HCT116 (cell line): ENCODE data around the gene CCDC159.

Source experiments
- CTCF ChIP-seq, 3 experiments: fragments of 200-600 bp in 1 of 3; sonication (generic) in 1 of 3; IDR thresholded peaks in 2 of 3; conservative IDR thresholded peaks in 1 of 3; 2 replicates each; pipeline ENCODE4 v1.5.1; 2012 to 2017; ENCODE audit warnings: low read depth in 2 of 3, low read length in 2 of 3, antibody characterized with exemption in 1 of 3, borderline replicate concordance in 1 of 3, control low read depth in 1 of 3, mild to moderate bottlenecking in 1 of 3, mixed read lengths in 1 of 3, mixed run types in 1 of 3, moderate library complexity in 1 of 3; ENCODE audit not compliant: insufficient read depth in 1 of 3
- EZH2 ChIP-seq: fragments of 200-600 bp; sonication (generic); IDR thresholded peaks from 2 replicates; pipeline ENCODE4 v1.6.1; 2017; ENCODE audit warnings: antibody characterized with exemption, mixed run types
- FOSL1 ChIP-seq: IDR thresholded peaks from 2 replicates; pipeline ENCODE4 v1.6.1; 2012; ENCODE audit warnings: low read depth
- MAX ChIP-seq: IDR thresholded peaks from 2 replicates; pipeline ENCODE4 v1.6.1; 2012
- POLR2A ChIP-seq: IDR thresholded peaks from 2 replicates; pipeline ENCODE4 v1.7.0; 2011; ENCODE audit warnings: borderline replicate concordance; ENCODE audit not compliant: insufficient read depth, insufficient read length; ENCODE audit errors: extremely low read depth
- POLR2AphosphoS5 ChIP-seq: IDR thresholded peaks from 2 replicates; pipeline ENCODE4 v1.6.1; 2011; ENCODE audit warnings: mild to moderate bottlenecking, low read depth, low read length, moderate library complexity
- RAD21 ChIP-seq: IDR thresholded peaks from 2 replicates; pipeline ENCODE4 v1.6.1; 2012; ENCODE audit warnings: low read depth, mild to moderate bottlenecking
- SIN3A ChIP-seq: IDR thresholded peaks from 2 replicates; pipeline ENCODE4 v1.6.1; 2012; ENCODE audit warnings: low read depth
- SP1 ChIP-seq: IDR thresholded peaks from 2 replicates; pipeline ENCODE4 v1.6.1; 2012; ENCODE audit warnings: low read depth
- SRF ChIP-seq: IDR thresholded peaks from 2 replicates; pipeline ENCODE4 v1.6.1; 2012; ENCODE audit warnings: low read depth
- YY1 ChIP-seq: IDR thresholded peaks from 2 replicates; pipeline ENCODE4 v1.6.1; 2011; ENCODE audit warnings: low read length, low read depth, moderate library complexity, mild to moderate bottlenecking; ENCODE audit not compliant: insufficient replicate concordance; ENCODE audit errors: extremely low read depth

GRCh38 chr19:11378319-11379189 is 32.2 kb downstream of the CCDC159 start:
- TF ChIP-seq YY1 (peak; percentile 35), SIN3A (no peak), CTCF (IDR thresholded peaks at IDR 0.05 in 2 of 3, conservative IDR thresholded peaks at IDR 0.05 in 1 of 3; ENCODE audit: borderline replicate concordance in 1 of 3, insufficient read depth in 1 of 3, low read depth in 2 of 3, low read length in 2 of 3) (peak in 2 of 3 experiments; percentile 68 to 75; a peak in 4 of 6 replicates), EZH2 (no peak), SRF (no peak), FOSL1 (no peak), MAX (no peak), POLR2A (no peak), SP1 (no peak), RAD21 (no peak), POLR2AphosphoS5 (no peak)
